Naive thymus-derived CD8-positive, alpha-beta T cell (primary cell): ENCODE data around the gene SGF29. TPM values are rescaled to one million over a fixed set of nuclear protein-coding genes. Genes with fewer than 3 reads are reported as not detected.
"Not testable (repeated sequence)": the region's sequence is repeated elsewhere in the genome, so short reads cannot be mapped to it uniquely, and the experiment has no call there.

Source experiments
- ATAC-seq, 2 donors: fragments of 150-1000 bp; cut with Tn5 transposase in 1 of 2; sonication (Bioruptor Pico), chemical (Tn5 transposase) in 1 of 2; 1 replicate in 1 of 2; 2 replicates in 1 of 2; pipeline ENCODE4 v1.10.0; 2021; ENCODE audit warnings: mild to moderate bottlenecking in 2 of 2, moderate library complexity in 2 of 2
- POLR2A ChIA-PET: fragments of 350-600 bp; sonication (Branson Sonifier 250); formaldehyde crosslinking; loops from one replicate; lab custom pipeline; 2021; ENCODE audit warnings: antibody characterized with exemption; lab: Charles Lee
- DNase-seq, 10 donors: peaks; one replicate each; pipeline versions ENCODE4 v3.0.0 to v3.0.0-alpha.2; 2020 to 2022
- H3K27ac Mint-ChIP-seq, 10 donors: one replicate each; pipeline ENCODE4 v1.8.0; 2020 to 2022; ENCODE audit warnings: mild to moderate bottlenecking in 10 of 10, mixed read lengths in 10 of 10, moderate library complexity in 4 of 10, inconsistent platforms in 1 of 10
- H3K27me3 Mint-ChIP-seq, 5 donors: one replicate each; pipeline ENCODE4 v1.8.0; 2021 to 2022; ENCODE audit warnings: mixed read lengths in 5 of 5
- H3K36me3 Mint-ChIP-seq, 3 donors: one replicate each; pipeline ENCODE4 v1.8.0; 2020 to 2022; ENCODE audit warnings: mixed read lengths in 3 of 3, mild to moderate bottlenecking in 2 of 3, inconsistent platforms in 1 of 3
- H3K4me1 Mint-ChIP-seq, 4 donors: one replicate each; pipeline ENCODE4 v1.8.0; 2021 to 2022; ENCODE audit warnings: mixed read lengths in 4 of 4
- H3K4me3 Mint-ChIP-seq, 10 donors: one replicate each; pipeline ENCODE4 v1.8.0; 2020 to 2022; ENCODE audit warnings: mild to moderate bottlenecking in 10 of 10, mixed read lengths in 10 of 10, moderate library complexity in 6 of 10, inconsistent platforms in 1 of 10
- H3K9me3 Mint-ChIP-seq, 9 donors: one replicate each; pipeline ENCODE4 v1.8.0; 2020 to 2022; ENCODE audit warnings: mixed read lengths in 9 of 9, mild to moderate bottlenecking in 3 of 9, inconsistent platforms in 1 of 9, moderate library complexity in 1 of 9
- polyA plus RNA-seq, 3 donors: library from polyadenylated mRNA; unstranded; fragments of 300-500 nt; fragmentation: Illumina TruSeq; gene quantifications; one replicate each; pipeline ENCODE4 v1.2.3, GENCODE V29; 2021
- total RNA-seq, 8 experiments: library from RNA in 2 of 8; stranded (reverse) in 2 of 8; gene quantifications; one replicate each; pipeline ENCODE4 v1.2.3 and lab custom pipeline; 2021 to 2026

Gene SGF29
- total and polyA plus RNA-seq, 5 experiments from 2014 or later, result 48.3 to 73.0 (median 68.3) TPM

GRCh38 chr16:28524681-28525171 lies 29.0 kb upstream of the SGF29 start:
- DNase-seq, result no peak
- H3K27ac Mint-ChIP-seq, result peak overlapping the region in 8 of 10 donors; percentile 12 to 87 (median 20)
- peak in 1 of 2 donors; percentile 48 for ATAC-seq

GRCh38 chr16:28526201-28527099 lies 27.3 kb upstream of the SGF29 start:
- POLR2A ChIA-PET, result interaction anchor here (1.0 kb wide), 1 partner anchor 8 kb away, joined by 4 read pairs; no protein-coding TSS in a partner anchor
- Mint-ChIP-seq H3K27ac (peak overlapping the region in 4 of 10 donors; percentile 38 to 69 (median 54)), H3K4me1 (peaks cover 0 to 5% (median 3%) of the 10 kb centered on the region in 4 donors), H3K27me3 (no peaks in the 10 kb centered on the region), H3K36me3 (no peaks in the 10 kb centered on the region), H3K4me3 (no peak overlapping the region), H3K9me3 (no peaks in the 10 kb centered on the region)
- DNase-seq, result no peak
- no peak for ATAC-seq

More at GRCh38 chr16:28524681-28525171, 29.0 kb upstream of the SGF29 start:
- Mint-ChIP-seq H3K9me3 (no peaks in the 10 kb centered on the region), H3K36me3 (no peaks in the 10 kb centered on the region), H3K4me3 (no peak overlapping the region), H3K27me3 (no peaks in the 10 kb centered on the region), H3K4me1 (peaks cover 0 to 7% (median 3%) of the 10 kb centered on the region in 4 donors)
- POLR2A ChIA-PET, result interaction anchor here (0.9 kb wide), 1 partner anchor 297 kb away, joined by 4 read pairs; no protein-coding TSS in a partner anchor

GRCh38 chr16:28527100-28527785 lies 26.5 kb upstream of the SGF29 start:
- H3K36me3 Mint-ChIP-seq, H3K27me3 Mint-ChIP-seq, H3K4me1 Mint-ChIP-seq, DNase-seq, H3K4me3 Mint-ChIP-seq, POLR2A ChIA-PET, ATAC-seq, H3K9me3 Mint-ChIP-seq: not testable (repeated sequence)
- H3K27ac Mint-ChIP-seq, result peak overlapping the region in 1 of 10 donors; percentile 11

GRCh38 chr16:28527985-28528384 lies 25.7 kb upstream of the SGF29 start:
- DNase-seq (no peak), ATAC-seq (no peak)
- H3K9me3 Mint-ChIP-seq, result no peaks in the 10 kb centered on the region
- no peaks in the 10 kb centered on the region for H3K27me3 Mint-ChIP-seq
- H3K27ac Mint-ChIP-seq, result no peak overlapping the region
- no peak overlapping the region for H3K4me3 Mint-ChIP-seq
- POLR2A ChIA-PET, result interaction anchor here (0.7 kb wide), 1 partner anchor 498 kb away, joined by 3 read pairs; no protein-coding TSS in a partner anchor
- H3K4me1 Mint-ChIP-seq, result peaks cover 2 to 10% (median 5%) of the 10 kb centered on the region in 4 donors
- no peaks in the 10 kb centered on the region for H3K36me3 Mint-ChIP-seq

GRCh38 chr16:28528463-28528867 lies 25.3 kb upstream of the SGF29 start:
- Mint-ChIP-seq H3K27ac (no peak overlapping the region), H3K27me3 (no peaks in the 10 kb centered on the region), H3K4me1 (peaks cover 2 to 13% (median 8%) of the 10 kb centered on the region in 4 donors), H3K9me3 (no peaks in the 10 kb centered on the region), H3K4me3 (no peak overlapping the region), H3K36me3 (no peaks in the 10 kb centered on the region)
- no peak for ATAC-seq
- no peak for DNase-seq
- POLR2A ChIA-PET, result interaction anchor here (0.7 to 1.0 kb wide), 2 partner anchors 34 to 498 kb away, joined by 3 read pairs; partner anchors contain the start of gene APOBR

GRCh38 chr16:28529124-28529523 lies 24.6 kb upstream of the SGF29 start:
- Mint-ChIP-seq H3K4me1 (peaks cover 2 to 18% (median 12%) of the 10 kb centered on the region in 4 donors), H3K27me3 (no peaks in the 10 kb centered on the region), H3K9me3 (no peaks in the 10 kb centered on the region), H3K36me3 (no peaks in the 10 kb centered on the region), H3K4me3 (no peak overlapping the region), H3K27ac (peak overlapping the region in 1 of 10 donors; percentile 53)
- POLR2A ChIA-PET, result interaction anchor here (1.0 kb wide), 1 partner anchor 35 kb away, joined by 3 read pairs; the partner anchor contains the start of gene APOBR
- DNase-seq (no peak), ATAC-seq (no peak)

GRCh38 chr16:28531777-28532744 lies 21.7 kb upstream of the SGF29 start:
- no peak for DNase-seq
- no peaks in the 10 kb centered on the region for H3K9me3 Mint-ChIP-seq
- H3K36me3 Mint-ChIP-seq, result peaks cover 0 to 4% (median 2%) of the 10 kb centered on the region in 3 donors
- POLR2A ChIA-PET, result interaction anchor here (3.2 kb wide), 1 partner anchor 39 kb away, joined by 44 read pairs; the partner anchor contains the start of genes APOBR and CLN3
- no peaks in the 10 kb centered on the region for H3K27me3 Mint-ChIP-seq
- peak overlapping the region in 1 of 10 donors; percentile 40 for H3K4me3 Mint-ChIP-seq
- ATAC-seq, result no peak
- peak overlapping the region in 9 of 10 donors; percentile 21 to 90 (median 56) for H3K27ac Mint-ChIP-seq
- H3K4me1 Mint-ChIP-seq, result peaks cover 17 to 32% (median 29%) of the 10 kb centered on the region in 4 donors

GRCh38 chr16:28532940-28533647 lies 20.6 kb upstream of the SGF29 start:
- POLR2A ChIA-PET, result interaction anchor here (0.9 to 3.2 kb wide), 2 partner anchors 10 to 40 kb away, joined by 3 to 44 read pairs; partner anchors contain the start of genes APOBR and CLN3
- ATAC-seq, result no peak
- Mint-ChIP-seq H3K36me3 (peaks cover 0 to 4% (median 2%) of the 10 kb centered on the region in 3 donors), H3K9me3 (no peaks in the 10 kb centered on the region), H3K4me3 (peak overlapping the region in 4 of 10 donors; percentile 21 to 53 (median 32)), H3K4me1 (peaks cover 20 to 41% (median 35%) of the 10 kb centered on the region in 4 donors), H3K27ac (peak overlapping the region in 9 of 10 donors; percentile 43 to 88 (median 82)), H3K27me3 (no peaks in the 10 kb centered on the region)
- DNase-seq, result no peak

GRCh38 chr16:28534542-28535373 lies 19.0 kb upstream of the SGF29 start:
- ATAC-seq, result peak; percentile 81 to 82
- no peaks in the 10 kb centered on the region for H3K27me3 Mint-ChIP-seq
- peaks cover 0 to 4% (median 2%) of the 10 kb centered on the region in 3 donors for H3K36me3 Mint-ChIP-seq
- POLR2A ChIA-PET, result interaction anchor here (0.6 to 3.2 kb wide), 6 partner anchors 8 to 72 kb away, joined by 3 to 44 read pairs (median 4); partner anchors contain the start of genes APOBR, CLN3 and SGF29
- H3K9me3 Mint-ChIP-seq, result no peaks in the 10 kb centered on the region
- DNase-seq, result peak in 3 of 10 donors; percentile 28 to 58 (median 45)
- H3K27ac Mint-ChIP-seq, result peak overlapping the region; percentile 75 to 97 (median 94)
- H3K4me1 Mint-ChIP-seq, result peaks cover 21 to 43% (median 35%) of the 10 kb centered on the region in 4 donors
- peak overlapping the region in 9 of 10 donors; percentile 3 to 79 (median 60) for H3K4me3 Mint-ChIP-seq

- Mint-ChIP-seq H3K27me3 (no peaks in the 10 kb centered on the region), H3K27ac (peak overlapping the region; percentile 25 to 92 (median 68)), H3K9me3 (no peaks in the 10 kb centered on the region), H3K36me3 (peaks cover 0 to 4% (median 2%) of the 10 kb centered on the region in 3 donors), H3K4me1 (peaks cover 22 to 43% (median 34%) of the 10 kb centered on the region in 4 donors), H3K4me3 (peak overlapping the region in 2 of 10 donors; percentile 20 to 45)
- DNase-seq (no peak), ATAC-seq (no peak)
- POLR2A ChIA-PET, result interaction anchor here (1.1 kb wide), 1 partner anchor 43 kb away, joined by 3 read pairs; the partner anchor contains the start of gene APOBR
Measured at GRCh38 chr16:28537076-28537475, 16.6 kb upstream of the SGF29 start.
